Central memory CD8-positive, alpha-beta T cell (primary cell): ENCODE results near the gene FUT6.

Experiments
- ATAC-seq: fragments of 150-1000 bp; cut with Tn5 transposase; replicated peaks from 2 replicates; pipeline ENCODE4 v1.10.0; 2022; ENCODE audit warnings: mild to moderate bottlenecking, moderate FRiP score, moderate number of reproducible peaks; ENCODE audit not compliant: poor library complexity, severe bottlenecking; ENCODE audit errors: extremely low read depth
- DNase-seq, 2 donors: peaks; one replicate each; pipeline ENCODE4 v3.0.0; 2021; ENCODE audit warnings: low spot score in 2 of 2
- H3K27ac Mint-ChIP-seq: one replicate; pipeline ENCODE4 v1.8.0; 2022; ENCODE audit warnings: low read depth, mild to moderate bottlenecking, moderate library complexity, mixed read lengths
- H3K27me3 Mint-ChIP-seq: one replicate; pipeline ENCODE4 v1.8.0; 2022; ENCODE audit warnings: mixed read lengths
- H3K36me3 Mint-ChIP-seq: one replicate; pipeline ENCODE4 v1.8.0; 2022; ENCODE audit warnings: mild to moderate bottlenecking, moderate library complexity, mixed read lengths; ENCODE audit not compliant: insufficient read depth
- H3K4me1 Mint-ChIP-seq: one replicate; pipeline ENCODE4 v1.8.0; 2022; ENCODE audit warnings: mixed read lengths
- H3K4me3 Mint-ChIP-seq: one replicate; pipeline ENCODE4 v1.8.0; 2022; ENCODE audit warnings: mild to moderate bottlenecking, moderate library complexity, mixed read lengths
- H3K9me3 Mint-ChIP-seq: one replicate; pipeline ENCODE4 v1.8.0; 2022; ENCODE audit warnings: mixed read lengths

Gene FUT6

GRCh38 chr19:5829567-5830310 is 9.8 kb downstream of the FUT6 start:
- H3K4me3 Mint-ChIP-seq, result no peak overlapping the region
- H3K9me3 Mint-ChIP-seq, result peaks cover 5% of the 10 kb centered on the region
- peaks cover 14% of the 10 kb centered on the region for H3K36me3 Mint-ChIP-seq
- peaks cover 16% of the 10 kb centered on the region for H3K4me1 Mint-ChIP-seq
- DNase-seq (no peak), ATAC-seq (no peak)
- H3K27me3 Mint-ChIP-seq, result peaks cover 24% of the 10 kb centered on the region
- H3K27ac Mint-ChIP-seq, result peak overlapping the region; percentile 30

GRCh38 chr19:5828661-5829566 is 10.6 kb downstream of the FUT6 start:
- DNase-seq (no peak), ATAC-seq (no peak)
- H3K4me1 Mint-ChIP-seq, result peaks cover 16% of the 10 kb centered on the region
- peaks cover 14% of the 10 kb centered on the region for H3K36me3 Mint-ChIP-seq
- peaks cover 5% of the 10 kb centered on the region for H3K9me3 Mint-ChIP-seq
- H3K27me3 Mint-ChIP-seq, result peaks cover 15% of the 10 kb centered on the region
- peak overlapping the region; percentile 82 for H3K27ac Mint-ChIP-seq
- peak overlapping the region; percentile 87 for H3K4me3 Mint-ChIP-seq

- peak; percentile 81 to 85 for DNase-seq
- peaks cover 5% of the 10 kb centered on the region for H3K9me3 Mint-ChIP-seq
- H3K27me3 Mint-ChIP-seq, result peaks cover 11% of the 10 kb centered on the region
These were observed 11.4 kb downstream of the FUT6 start for GRCh38 chr19:5827891-5828660.

GRCh38 chr19:5827342-5827890 is 12.1 kb downstream of the FUT6 start:
- Mint-ChIP-seq H3K27me3 (peaks cover 6% of the 10 kb centered on the region), H3K4me1 (peaks cover 16% of the 10 kb centered on the region), H3K27ac (peak overlapping the region; percentile 82), H3K36me3 (peaks cover 14% of the 10 kb centered on the region), H3K9me3 (peaks cover 5% of the 10 kb centered on the region), H3K4me3 (peak overlapping the region; percentile 87)
- DNase-seq (no peak), ATAC-seq (no peak)

More at GRCh38 chr19:5827891-5828660, 11.4 kb downstream of the FUT6 start:
- Mint-ChIP-seq H3K36me3 (peaks cover 14% of the 10 kb centered on the region), H3K4me1 (peaks cover 16% of the 10 kb centered on the region), H3K27ac (peak overlapping the region; percentile 82), H3K4me3 (peak overlapping the region; percentile 87)
- ATAC-seq, result peak; percentile 80

GRCh38 chr19:5826531-5827341 is 12.8 kb downstream of the FUT6 start:
- Mint-ChIP-seq H3K9me3 (peaks cover 5% of the 10 kb centered on the region), H3K4me1 (peaks cover 16% of the 10 kb centered on the region), H3K4me3 (peak overlapping the region; percentile 87), H3K27ac (peak overlapping the region; percentile 82), H3K36me3 (peaks cover 14% of the 10 kb centered on the region), H3K27me3 (no peaks in the 10 kb centered on the region)
- DNase-seq, result no peak
- no peak for ATAC-seq

- Mint-ChIP-seq H3K36me3 (peaks cover 13% of the 10 kb centered on the region), H3K9me3 (peaks cover 5% of the 10 kb centered on the region), H3K4me3 (no peak overlapping the region), H3K4me1 (peaks cover 16% of the 10 kb centered on the region), H3K27me3 (peaks cover 10% of the 10 kb centered on the region), H3K27ac (no peak overlapping the region)
- DNase-seq, result no peak
- ATAC-seq, result no peak
These were observed 14.3 kb downstream of the FUT6 start for GRCh38 chr19:5825178-5825577.

GRCh38 chr19:5824751-5825150 is 14.8 kb downstream of the FUT6 start:
- Mint-ChIP-seq H3K27me3 (peaks cover 10% of the 10 kb centered on the region), H3K4me1 (peaks cover 16% of the 10 kb centered on the region), H3K27ac (no peak overlapping the region)

GRCh38 chr19:5823579-5824281 is 15.8 kb downstream of the FUT6 start:
- no peak overlapping the region for H3K27ac Mint-ChIP-seq

More at GRCh38 chr19:5824751-5825150, 14.8 kb downstream of the FUT6 start:
- H3K4me3 Mint-ChIP-seq, result no peak overlapping the region
- DNase-seq, result no peak
- no peak for ATAC-seq
- peaks cover 5% of the 10 kb centered on the region for H3K9me3 Mint-ChIP-seq
- H3K36me3 Mint-ChIP-seq, result peaks cover 13% of the 10 kb centered on the region

GRCh38 chr19:5822181-5822844 is 17.2 kb downstream of the FUT6 start:
- DNase-seq, result no peak
- peaks cover 7% of the 10 kb centered on the region for H3K36me3 Mint-ChIP-seq
- peaks cover 5% of the 10 kb centered on the region for H3K4me1 Mint-ChIP-seq
- ATAC-seq, result no peak
- H3K27ac Mint-ChIP-seq, result no peak overlapping the region
- H3K27me3 Mint-ChIP-seq, result peaks cover 16% of the 10 kb centered on the region
- peaks cover 5% of the 10 kb centered on the region for H3K9me3 Mint-ChIP-seq
- H3K4me3 Mint-ChIP-seq, result no peak overlapping the region

More at GRCh38 chr19:5823579-5824281, 15.8 kb downstream of the FUT6 start:
- Mint-ChIP-seq H3K9me3 (peaks cover 5% of the 10 kb centered on the region), H3K27me3 (peaks cover 10% of the 10 kb centered on the region), H3K36me3 (peaks cover 13% of the 10 kb centered on the region), H3K4me3 (no peak overlapping the region), H3K4me1 (peaks cover 14% of the 10 kb centered on the region)
- DNase-seq (no peak), ATAC-seq (no peak)

GRCh38 chr19:5821521-5822180 is 17.9 kb downstream of the FUT6 start:
- ATAC-seq (no peak), DNase-seq (no peak)
- Mint-ChIP-seq H3K9me3 (no peaks in the 10 kb centered on the region), H3K4me1 (no peaks in the 10 kb centered on the region), H3K36me3 (peaks cover 4% of the 10 kb centered on the region), H3K4me3 (no peak overlapping the region), H3K27ac (no peak overlapping the region), H3K27me3 (peaks cover 23% of the 10 kb centered on the region)
